Measurements from ENCODE around the gene KLHL40.

Gene KLHL40

DNA sequence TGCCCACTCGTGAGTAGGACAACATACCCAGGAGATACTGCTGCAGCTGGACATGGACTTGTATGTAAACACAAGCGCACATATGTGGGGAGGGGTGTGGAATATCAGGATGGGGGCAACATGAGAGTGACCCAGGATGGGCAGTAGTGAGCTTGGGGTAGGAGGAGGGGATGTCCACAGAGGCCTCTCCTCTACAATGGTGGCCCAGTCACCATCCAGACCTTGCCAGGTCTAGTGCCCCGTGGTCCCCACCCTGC lies 32.1 kb upstream of the KLHL40 start:
- ChIA-PET CTCF (interaction anchor here (3.9 kb wide), 1 partner anchor 11 kb away, joined by 19 read pairs; no protein-coding TSS in a partner anchor), POLR2A (no interaction called here)
- peak; percentile 13 for DNase-seq (ENCODE audit: extremely low spot score)
- TF ChIP-seq, protein P1, sequence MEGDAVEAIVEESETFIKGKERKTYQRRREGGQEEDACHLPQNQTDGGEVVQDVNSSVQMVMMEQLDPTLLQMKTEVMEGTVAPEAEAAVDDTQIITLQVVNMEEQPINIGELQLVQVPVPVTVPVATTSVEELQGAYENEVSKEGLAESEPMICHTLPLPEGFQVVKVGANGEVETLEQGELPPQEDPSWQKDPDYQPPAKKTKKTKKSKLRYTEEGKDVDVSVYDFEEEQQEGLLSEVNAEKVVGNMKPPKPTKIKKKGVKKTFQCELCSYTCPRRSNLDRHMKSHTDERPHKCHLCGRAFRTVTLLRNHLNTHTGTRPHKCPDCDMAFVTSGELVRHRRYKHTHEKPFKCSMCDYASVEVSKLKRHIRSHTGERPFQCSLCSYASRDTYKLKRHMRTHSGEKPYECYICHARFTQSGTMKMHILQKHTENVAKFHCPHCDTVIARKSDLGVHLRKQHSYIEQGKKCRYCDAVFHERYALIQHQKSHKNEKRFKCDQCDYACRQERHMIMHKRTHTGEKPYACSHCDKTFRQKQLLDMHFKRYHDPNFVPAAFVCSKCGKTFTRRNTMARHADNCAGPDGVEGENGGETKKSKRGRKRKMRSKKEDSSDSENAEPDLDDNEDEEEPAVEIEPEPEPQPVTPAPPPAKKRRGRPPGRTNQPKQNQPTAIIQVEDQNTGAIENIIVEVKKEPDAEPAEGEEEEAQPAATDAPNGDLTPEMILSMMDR (IDR thresholded peaks at IDR 0.05; ENCODE audit: control extremely low read depth, extremely low read depth, low read depth, missing control alignments) = no peak

DNA sequence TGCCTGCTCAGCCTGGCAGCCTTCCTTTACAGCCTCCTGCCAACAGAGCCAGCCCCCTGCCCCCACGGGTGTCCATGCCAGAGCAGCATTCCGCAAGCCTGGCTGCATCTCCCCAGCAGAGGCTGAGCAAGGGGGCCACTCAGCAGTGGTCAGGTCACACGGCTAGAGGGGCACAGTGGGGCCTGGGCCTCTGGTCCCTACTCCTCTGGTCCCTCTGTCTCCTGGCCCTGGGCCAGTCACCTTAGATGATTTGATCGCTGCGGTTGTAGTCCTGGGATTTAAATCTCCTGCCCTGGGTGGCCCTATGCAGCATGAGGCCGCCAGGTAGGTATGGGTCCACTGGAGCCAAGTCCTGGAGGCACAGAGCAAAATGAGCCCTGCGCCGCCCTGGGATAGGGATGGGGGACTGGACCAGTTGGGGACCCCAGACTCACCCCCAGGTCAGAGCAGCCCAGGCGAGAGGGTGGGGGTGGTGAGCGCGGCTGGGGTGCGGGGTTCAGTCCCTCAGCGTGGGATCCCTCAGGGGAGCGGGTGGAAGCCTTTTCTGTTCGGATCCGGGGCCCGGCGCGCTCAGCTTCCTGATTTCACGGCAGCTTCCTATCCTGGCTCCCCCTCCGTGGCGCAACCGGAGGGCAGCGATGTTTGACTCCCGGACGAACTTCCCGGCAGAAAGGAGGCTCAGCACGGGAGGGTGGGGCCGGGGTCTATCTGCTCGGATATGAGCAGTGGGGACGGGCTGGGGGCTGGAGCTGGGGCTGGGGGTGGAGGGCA lies 31.6 kb upstream of the KLHL40 start, which contains the start of gene ZBTB47:
TSS of gene ZBTB47 (plus strand) at position 138 of the 771 bp plus-strand sequence. CDS start 4,659 bp downstream, outside the sequence.
- ChIA-PET CTCF (interaction anchor here (1.4 to 3.9 kb wide), 2 partner anchors 11 to 17 kb away, joined by 6 to 19 read pairs; no protein-coding TSS in a partner anchor), POLR2A (no interaction called here)
- TF ChIP-seq, protein P1 (IDR thresholded peaks at IDR 0.05; ENCODE audit: control extremely low read depth, extremely low read depth, low read depth, missing control alignments) = no peak
- peak; percentile 28 for DNase-seq (ENCODE audit: extremely low spot score)

DNA sequence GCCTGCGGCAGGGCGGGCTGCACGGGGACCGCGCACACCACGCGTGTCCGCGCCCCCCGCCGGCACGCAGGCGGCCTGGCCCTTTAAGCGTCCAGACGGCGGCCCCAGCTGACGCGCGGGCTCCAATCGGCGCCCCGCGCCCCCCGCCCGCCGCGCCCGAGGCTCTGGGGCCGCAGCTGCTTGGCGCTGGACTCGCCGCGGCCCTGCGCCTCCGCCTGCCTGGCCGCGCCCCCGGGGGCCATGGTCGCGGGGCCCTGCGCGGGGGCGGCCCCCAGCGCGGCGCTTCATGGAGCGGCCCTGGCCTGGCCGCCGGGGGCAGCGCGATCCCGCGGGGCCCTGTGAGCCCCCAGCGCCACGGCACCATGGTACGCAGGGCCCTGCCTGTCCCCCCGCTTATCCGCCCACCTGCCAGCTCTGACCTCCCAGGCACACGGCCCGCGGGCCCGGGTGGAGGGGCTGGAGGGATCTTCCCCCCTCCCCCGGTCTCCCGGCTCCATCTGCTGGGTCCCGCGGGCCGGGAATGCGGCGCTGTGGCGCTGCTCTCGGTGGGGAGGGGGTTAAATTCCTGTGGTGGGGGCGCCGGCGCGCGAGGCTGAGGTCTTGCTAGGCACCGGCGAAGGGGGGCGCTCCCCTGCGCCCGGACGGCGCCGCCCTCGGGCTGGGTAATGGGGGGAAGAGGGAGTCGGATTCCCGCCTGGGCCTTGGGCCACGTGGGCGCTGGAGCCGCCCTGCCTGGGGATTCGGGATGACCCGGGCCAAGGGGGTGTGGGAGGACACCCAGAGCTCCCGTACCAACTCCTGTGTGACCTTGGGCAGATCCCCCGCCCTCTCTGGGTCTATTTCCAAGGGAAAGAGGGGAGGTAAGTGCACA lies 30.8 kb upstream of the KLHL40 start:
- CTCF ChIA-PET = interaction anchor here (1.4 to 3.9 kb wide), 2 partner anchors 12 to 18 kb away, joined by 6 to 19 read pairs; no protein-coding TSS in a partner anchor
- TF ChIP-seq, protein P1 (IDR thresholded peaks at IDR 0.05; ENCODE audit: control extremely low read depth, extremely low read depth, low read depth, missing control alignments) = no peak
- DNase-seq (ENCODE audit: extremely low spot score) = peak; percentile 62
- POLR2A ChIA-PET = no interaction called here

DNA sequence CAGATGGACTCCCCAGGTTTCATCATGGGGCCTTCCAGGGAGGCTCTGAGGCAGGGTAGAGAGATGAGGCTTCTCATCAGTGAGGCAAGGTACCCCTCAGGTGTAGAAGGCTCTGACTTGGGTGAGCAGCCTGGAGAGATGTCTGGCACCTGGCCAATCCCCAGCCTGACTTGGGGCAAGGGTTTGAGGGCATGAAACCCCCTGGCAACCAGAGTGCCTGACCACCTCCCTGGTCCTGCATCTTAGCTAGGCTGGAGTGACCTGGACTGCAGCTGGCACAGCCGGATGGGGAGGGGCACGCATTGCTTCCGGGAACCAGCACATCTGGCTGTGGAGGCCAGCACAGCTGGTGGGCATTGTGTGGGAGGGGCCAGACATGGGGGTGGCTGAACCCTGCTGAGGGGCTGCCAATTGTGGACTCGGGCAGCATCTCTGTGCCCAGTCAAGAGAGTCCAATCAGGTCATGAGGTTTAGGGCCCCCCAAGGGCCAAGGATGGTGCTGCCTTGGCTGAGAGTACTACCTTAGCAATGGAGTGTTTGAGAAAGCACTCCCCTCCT lies 29.9 kb upstream of the KLHL40 start:
- ChIA-PET CTCF (interaction anchor here (1.4 kb wide), 1 partner anchor 18 kb away, joined by 6 read pairs; no protein-coding TSS in a partner anchor), POLR2A (no interaction called here)
- TF ChIP-seq, protein P1 (IDR thresholded peaks at IDR 0.05; ENCODE audit: control extremely low read depth, extremely low read depth, low read depth, missing control alignments) = no peak
- peak; percentile 25 for DNase-seq (ENCODE audit: extremely low spot score)

DNA sequence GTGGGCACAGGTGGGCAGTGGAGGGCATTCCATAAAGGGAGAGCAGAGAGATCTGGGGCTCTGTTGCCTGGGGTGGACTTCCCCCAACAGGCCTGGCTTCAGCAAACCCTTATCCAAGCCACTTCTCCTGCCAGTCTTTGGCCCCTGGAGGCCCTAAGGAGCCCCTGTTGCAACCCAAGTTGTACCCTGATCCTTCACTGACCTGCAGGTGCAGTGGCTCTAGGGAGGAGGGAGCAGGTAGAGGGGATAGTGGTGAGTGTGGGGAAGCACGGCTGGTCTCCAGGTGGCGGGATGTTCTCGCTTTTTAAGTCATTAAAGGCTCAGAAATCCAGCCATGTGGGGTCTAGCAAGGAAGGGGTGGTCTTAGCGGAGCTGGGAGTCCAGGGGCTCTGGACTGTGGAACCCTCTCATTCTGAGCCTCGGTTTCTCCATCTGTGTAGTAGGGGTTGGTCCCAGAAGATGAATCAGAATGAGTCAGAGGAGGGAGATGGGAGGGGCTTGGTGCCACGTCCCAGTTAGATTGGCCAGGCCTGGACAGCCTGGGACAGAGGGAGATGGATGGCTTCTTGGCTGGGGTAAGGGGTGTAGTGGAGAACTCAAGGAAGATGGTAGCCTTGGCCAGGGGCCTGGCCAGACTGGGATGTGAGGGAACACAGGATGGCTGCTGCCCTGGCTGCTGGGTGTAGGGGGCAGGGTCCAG lies 29.2 kb upstream of the KLHL40 start:
- no peak for DNase-seq (ENCODE audit: extremely low spot score)

More for the DNA sequence above, 29.2 kb upstream of the KLHL40 start:
- TF ChIP-seq, protein P1 (IDR thresholded peaks at IDR 0.05; ENCODE audit: control extremely low read depth, extremely low read depth, low read depth, missing control alignments) = no peak
- ChIA-PET CTCF (no interaction called here), POLR2A (no interaction called here)
